ENCODE results near the gene OLFM1.
"Not testable (repeated sequence)": the region's sequence is repeated elsewhere in the genome, so short reads cannot be mapped to it uniquely, and the experiment has no call there.

GRCh38 chr9:135149901-135150300, 62.4 kb downstream of the OLFM1 start:
- TF ChIP-seq CTCF, POLR2A (IDR thresholded peaks at IDR 0.05): not testable (repeated sequence)
